PFSK-1 (cell line): ENCODE measurements around the gene AAMDC.

Source experiments
- FOXP2 ChIP-seq: optimal IDR thresholded peaks from 2 replicates; pipeline ENCODE3; 2011; ENCODE audit warnings: borderline replicate concordance, control low read depth, inconsistent platforms; ENCODE audit not compliant: insufficient read depth; ENCODE audit errors: extremely low read length, extremely low read depth
- POLR2AphosphoS5 ChIP-seq: IDR thresholded peaks from 2 replicates; pipeline ENCODE4 v1.6.1; 2012; ENCODE audit warnings: low read depth, mild to moderate bottlenecking, control low read depth, low read length, moderate library complexity
- REST ChIP-seq, 2 experiments: IDR thresholded peaks; 2 replicates each; pipeline versions ENCODE4 v1.6.1 to v1.8.0; 2011 to 2012; ENCODE audit warnings: low read depth in 2 of 2, low read length in 2 of 2, control low read depth in 1 of 2, inconsistent platforms in 1 of 2, mild to moderate bottlenecking in 1 of 2, moderate library complexity in 1 of 2; ENCODE audit not compliant: insufficient read depth in 1 of 2
- SIN3A ChIP-seq: IDR thresholded peaks from 2 replicates; pipeline ENCODE4 v1.6.1; 2012; ENCODE audit warnings: mild to moderate bottlenecking, low read length, moderate library complexity, borderline replicate concordance; ENCODE audit not compliant: insufficient read depth
- TAF1 ChIP-seq: IDR thresholded peaks from 2 replicates; pipeline ENCODE4 v1.6.1; 2012; ENCODE audit warnings: low read length, control low read depth, borderline replicate concordance; ENCODE audit not compliant: insufficient read depth

AAMDC gene

GRCh38 chr11:77800449-77800848 is 20.5 kb upstream of the AAMDC start:
- TF ChIP-seq FOXP2 (no peak), REST (IDR thresholded peaks at IDR 0.05; ENCODE audit: insufficient read depth in 1 of 2, low read depth in 2 of 2, low read length in 2 of 2) (no peak), TAF1 (no peak), POLR2AphosphoS5 (no peak), SIN3A (no peak)

GRCh38 chr11:77801477-77801876 is 19.5 kb upstream of the AAMDC start:
- TF ChIP-seq POLR2AphosphoS5: no peak
- no peak for TF ChIP-seq FOXP2
- no peak for TF ChIP-seq REST (IDR thresholded peaks at IDR 0.05; ENCODE audit: insufficient read depth in 1 of 2, low read depth in 2 of 2, low read length in 2 of 2)
- TF ChIP-seq SIN3A: no peak
- TF ChIP-seq TAF1: no peak

GRCh38 chr11:77806415-77806814 is 14.5 kb upstream of the AAMDC start:
- no peak for TF ChIP-seq FOXP2
- no peak for TF ChIP-seq TAF1
- no peak for TF ChIP-seq SIN3A
- TF ChIP-seq REST (IDR thresholded peaks at IDR 0.05; ENCODE audit: insufficient read depth in 1 of 2, low read depth in 2 of 2, low read length in 2 of 2): no peak
- TF ChIP-seq POLR2AphosphoS5: no peak

GRCh38 chr11:77806993-77807392 is 14.0 kb upstream of the AAMDC start:
- TF ChIP-seq SIN3A: no peak
- no peak for TF ChIP-seq TAF1
- no peak for TF ChIP-seq FOXP2
- no peak for TF ChIP-seq REST (IDR thresholded peaks at IDR 0.05; ENCODE audit: insufficient read depth in 1 of 2, low read depth in 2 of 2, low read length in 2 of 2)
- no peak for TF ChIP-seq POLR2AphosphoS5

GRCh38 chr11:77813256-77813655 is 7.7 kb upstream of the AAMDC start:
- no peak for TF ChIP-seq POLR2AphosphoS5

GRCh38 chr11:77814848-77815247 is 6.1 kb upstream of the AAMDC start:
- TF ChIP-seq FOXP2 (no peak), SIN3A (no peak), TAF1 (no peak), REST (IDR thresholded peaks at IDR 0.05; ENCODE audit: insufficient read depth in 1 of 2, low read depth in 2 of 2, low read length in 2 of 2) (no peak), POLR2AphosphoS5 (no peak)
